Activated CD4-positive, alpha-beta T cell treated with anti-CD3 and anti-CD28 coated beads for 24 hours (primary cell): Measurements from ENCODE around the gene CASKIN1.

Source experiments
- DNase-seq, 2 donors: peaks; one replicate each; pipeline ENCODE4 v3.0.0-alpha.2; 2020; ENCODE audit warnings: low read depth in 2 of 2

CASKIN1 gene

GRCh38 chr16:2195322-2196161 is 863 bp downstream of the CASKIN1 start:
- no peak for DNase-seq

- DNase-seq = no peak
These were observed 1.5 kb downstream of the CASKIN1 start for GRCh38 chr16:2194852-2195321.

- no peak for DNase-seq
These were observed 2.1 kb downstream of the CASKIN1 start for GRCh38 chr16:2194166-2194834.

GRCh38 chr16:2191446-2191706 is 5.0 kb downstream of the CASKIN1 start:
- DNase-seq = no peak

- DNase-seq = no peak
These were observed 5.6 kb downstream of the CASKIN1 start for GRCh38 chr16:2190659-2191445.

- no peak for DNase-seq
These were observed 6.3 kb downstream of the CASKIN1 start for GRCh38 chr16:2190002-2190658.

- DNase-seq = no peak
These were observed 7.0 kb downstream of the CASKIN1 start for GRCh38 chr16:2189252-2189893.

GRCh38 chr16:2188395-2188794 is 8.0 kb downstream of the CASKIN1 start:
- no peak for DNase-seq

GRCh38 chr16:2187212-2187611 is 9.2 kb downstream of the CASKIN1 start:
- no peak for DNase-seq

GRCh38 chr16:2186505-2186904 is 9.9 kb downstream of the CASKIN1 start:
- DNase-seq = no peak

GRCh38 chr16:2186064-2186463 is 10.3 kb downstream of the CASKIN1 start:
- no peak for DNase-seq

- no peak for DNase-seq
These were observed 11.4 kb downstream of the CASKIN1 start for GRCh38 chr16:2184962-2185361.

GRCh38 chr16:2184346-2184745 is 12.1 kb downstream of the CASKIN1 start:
- DNase-seq = no peak

- DNase-seq = no peak
These were observed 12.7 kb downstream of the CASKIN1 start for GRCh38 chr16:2183671-2184070.

GRCh38 chr16:2181952-2182351 is 14.5 kb downstream of the CASKIN1 start:
- DNase-seq = no peak

- DNase-seq = no peak
These were observed 15.2 kb downstream of the CASKIN1 start for GRCh38 chr16:2180962-2181923.

- DNase-seq = no peak
These were observed 15.9 kb downstream of the CASKIN1 start for GRCh38 chr16:2180461-2180860.

GRCh38 chr16:2179576-2179975 is 16.8 kb downstream of the CASKIN1 start:
- no peak for DNase-seq

GRCh38 chr16:2179107-2179501 is 17.3 kb downstream of the CASKIN1 start:
- no peak for DNase-seq

- peak in 1 of 2 donors; percentile 28 for DNase-seq
These were observed 17.9 kb downstream of the CASKIN1 start for GRCh38 chr16:2178321-2179106.
